K562 (cell line): ENCODE measurements around the gene MT1A. TPM values are rescaled to one million over a fixed set of nuclear protein-coding genes. Genes with fewer than 3 reads are reported as not detected.

Experiments
- ATAC-seq: fragments of 200-7000 bp; cut with Tn5 transposase; 3 replicates; pipeline ENCODE4 v1.9.1; 2020; ENCODE audit warnings: moderate library complexity
- BruUV-seq: library from RNA; stranded (reverse); fragments of 400-500 nt; replicated peaks from 2 replicates; lab custom pipeline; 2021; lab: Mats Ljungman, UMichigan
- CTCF ChIA-PET: fragments of 300-600 bp; formaldehyde crosslinking; extraction: SDS; loops from one replicate; lab custom pipeline; 2021; ENCODE audit warnings: low intra/inter-chr PET ratio; lab: Yijun Ruan, JAX
- POLR2A ChIA-PET: fragments of 300-600, 350-650 bp; sonication (Branson Sonifier 250); formaldehyde crosslinking; extraction: SDS; loops from one replicate; lab custom pipeline; 2021; ENCODE audit warnings: antibody characterized with exemption, inconsistent platforms; lab: Yijun Ruan, JAX
- DNase-seq, 4 experiments: peaks; one replicate each; pipeline versions ENCODE4 v3.0.0 to v3.0.0-alpha.2; 2011 to 2018; ENCODE audit warnings: low spot score in 3 of 4, mixed read lengths in 3 of 4; ENCODE audit errors: extremely low read depth in 1 of 4
- FAIRE-seq: peaks from 2 replicates; lab custom pipeline; 2011; peaks lifted over from hg19 to GRCh38; lab: Jason Lieb, UNC
- H2AFZ ChIP-seq: 2 replicates; pipeline ENCODE4 v1.6.0; 2011; ENCODE audit warnings: low read depth, low read length, control low read depth, inconsistent platforms
- H3K27ac ChIP-seq: fragments of 200-600 bp; 3 replicates; pipeline ENCODE4 v1.8.0; 2011; ENCODE audit warnings: low read depth, mild to moderate bottlenecking, control low read depth, inconsistent platforms, low read length, moderate library complexity, mixed read lengths; ENCODE audit errors: extremely low read depth
- H3K27me3 ChIP-seq, 2 experiments: fragments of 300-600 bp in 1 of 2; 2 replicates in 1 of 2; 3 replicates in 1 of 2; pipeline versions ENCODE4 v1.6.0 to v1.8.0; 2011; ENCODE audit warnings: inconsistent platforms in 2 of 2, low read length in 2 of 2, mild to moderate bottlenecking in 1 of 2, mixed read lengths in 1 of 2, moderate library complexity in 1 of 2; ENCODE audit not compliant: control insufficient read depth in 2 of 2, insufficient read depth in 2 of 2
- H3K36me3 ChIP-seq: fragments of 300-600 bp; 3 replicates; pipeline ENCODE4 v1.8.0; 2011; ENCODE audit warnings: mild to moderate bottlenecking, low read length, inconsistent platforms; ENCODE audit not compliant: control insufficient read depth, insufficient read depth
- H3K4me1 ChIP-seq, 2 experiments: fragments of 200-600 bp in 1 of 2; replicated peaks in 1 of 2; 2 replicates in 1 of 2; 3 replicates in 1 of 2; pipeline versions ENCODE4 v1.5.1 to v1.8.0; 2011; ENCODE audit warnings: inconsistent platforms in 2 of 2, low read length in 2 of 2, mild to moderate bottlenecking in 1 of 2, mixed read lengths in 1 of 2, moderate library complexity in 1 of 2; ENCODE audit not compliant: control insufficient read depth in 2 of 2, insufficient read depth in 2 of 2
- H3K4me2 ChIP-seq: 2 replicates; pipeline ENCODE4 v1.6.1; 2011; ENCODE audit warnings: low read length, control low read depth, inconsistent platforms, mixed read lengths; ENCODE audit not compliant: insufficient read depth
- H3K4me3 ChIP-seq: fragments of 200-600 bp; sonication (generic), shearing (Covaris generic); 2 replicates; pipeline ENCODE4 v1.5.1; 2016; ENCODE audit warnings: control low read depth, inconsistent platforms
- H3K79me2 ChIP-seq: fragments of 200-600 bp; 3 replicates; pipeline ENCODE4 v1.8.0; 2011; ENCODE audit warnings: low read length, inconsistent platforms; ENCODE audit not compliant: control insufficient read depth, insufficient read depth
- H3K9ac ChIP-seq, 2 experiments: 2 replicates each; pipeline versions ENCODE4 v1.6.0 to v1.6.1; 2011; ENCODE audit warnings: low read depth in 2 of 2, low read length in 2 of 2, control low read depth in 1 of 2, inconsistent platforms in 1 of 2, mild to moderate bottlenecking in 1 of 2, mixed read lengths in 1 of 2; ENCODE audit not compliant: insufficient read depth in 1 of 2
- H3K9me1 ChIP-seq: one replicate; pipeline ENCODE4 v1.6.0; 2011; ENCODE audit warnings: inconsistent platforms, mild to moderate bottlenecking, low read length, moderate library complexity; ENCODE audit not compliant: control insufficient read depth, insufficient read depth
- H3K9me3 ChIP-seq: replicated peaks from 2 replicates; pipeline ENCODE4 v1.5.1; 2011; ENCODE audit warnings: low read depth, low read length, inconsistent platforms; ENCODE audit not compliant: control insufficient read depth, insufficient read depth
- H4K20me1 ChIP-seq: replicated peaks from 2 replicates; pipeline ENCODE4 v1.6.1; 2011; ENCODE audit warnings: low read length, inconsistent platforms, mixed read lengths; ENCODE audit not compliant: control insufficient read depth, insufficient read depth
- BACH1 ChIP-seq: fragments of 200-800 bp; sonication (Bioruptor generic); IDR thresholded peaks from 2 replicates; pipeline ENCODE4 v1.6.1; 2016; ENCODE audit warnings: missing genetic modification characterization, missing compliant biosample characterization
- CAMTA2 ChIP-seq: fragments of 250-450 bp; sonication (Bioruptor Pico); conservative IDR thresholded peaks from 2 replicates; pipeline ENCODE4 v1.5.1; 2022
- GTF2E2 ChIP-seq: fragments of 200-800 bp; sonication (Bioruptor generic); IDR thresholded peaks from 2 replicates; pipeline ENCODE4 v1.6.1; 2016; ENCODE audit warnings: missing genetic modification characterization, missing compliant biosample characterization
- GTF2F1 ChIP-seq: IDR thresholded peaks from 2 replicates; pipeline ENCODE4 v1.6.1; 2011; ENCODE audit warnings: low read depth, low read length, improper control_type of control experiment
- PHB ChIP-seq: fragments of 250-450 bp; sonication (Bioruptor Pico); IDR thresholded peaks from 2 replicates; pipeline ENCODE4 v1.5.0; 2021
- SNRNP70 ChIP-seq: fragments of 200-400 bp; formaldehyde crosslinking; optimal IDR thresholded peaks from 2 replicates; pipeline ENCODE3; 2017; ENCODE audit warnings: low read depth, low read length
- XRCC3 ChIP-seq: fragments of 450-650 bp; IDR thresholded peaks from 2 replicates; pipeline ENCODE4 v1.6.1; 2017; ENCODE audit warnings: mild to moderate bottlenecking, moderate library complexity
- ZNF165 ChIP-seq: fragments of 250-450 bp; sonication (Bioruptor Pico); IDR thresholded peaks from 2 replicates; pipeline ENCODE4 v1.4.0; 2020; ENCODE audit warnings: borderline replicate concordance
- ZNF197 ChIP-seq: fragments of 200-800 bp; sonication (Bioruptor generic); IDR thresholded peaks from 2 replicates; pipeline ENCODE4 v1.6.1; 2016; ENCODE audit warnings: low read depth, missing genetic modification characterization, missing compliant biosample characterization
- ZNF398 ChIP-seq: fragments of 250-450 bp; sonication (Bioruptor Pico); IDR thresholded peaks from 2 replicates; pipeline ENCODE4 v1.8.0; 2021; ENCODE audit warnings: moderate library complexity, mild to moderate bottlenecking, inconsistent platforms
- ZNF696 ChIP-seq: fragments of 250-450 bp; sonication (Bioruptor Pico); conservative IDR thresholded peaks from 2 replicates; pipeline ENCODE4 v1.4.0; 2020; ENCODE audit warnings: mild to moderate bottlenecking, moderate library complexity
- WGBS: fragments of 100-300 bp; shearing (Covaris generic); methylation state at CpG from one replicate; pipeline ENCODE4 v1.1.6; 2016; ENCODE audit warnings: low coverage, mixed read lengths; ENCODE audit not compliant: insufficient coverage; ENCODE audit errors: missing lambda C conversion rate; 5-methylcytosine and 5-hydroxymethylcytosine counted together
- in situ Hi-C: fragments of 300-500 bp; cut with MboI; formaldehyde crosslinking; loops from 4 replicates; pipeline ENCODE4 v1.15.0; 2018; ENCODE audit warnings: inconsistent platforms, mixed read lengths
- intact Hi-C: fragments of 100-400 bp; cut with micrococcal nuclease; formaldehyde crosslinking; loops from 2 replicates; pipeline ENCODE4 v1.14.2; 2022
- polyA plus RNA-seq, 8 experiments: library from polyadenylated mRNA; depleted of rRNA in 4 of 8; stranded (reverse) in 5 of 8; unstranded in 3 of 8; fragments of >200 nt; fragmentation: Nextera tagmentation in 2 of 8; fragmentation: Illumina TruSeq in 1 of 8; extraction: Ambion mirVana in 2 of 8; extraction: Trizol in 1 of 8; gene quantifications; 2 replicates each; pipeline versions ENCODE4 v1.2.1 to v1.2.3, GENCODE V29; 2011 to 2014; ENCODE audit warnings: inconsistent platforms in 1 of 8, missing spikeins in 1 of 8
- total RNA-seq, 7 experiments: library from RNA; depleted of rRNA in 6 of 7; stranded (reverse); fragments of >200 nt in 6 of 7; fragmentation: Illumina TruSeq in 2 of 7; extraction: Trizol in 2 of 7; gene quantifications; 2 replicates each; pipeline versions ENCODE4 v1.2.1 to v1.2.3, GENCODE V29; 2011 to 2021; ENCODE audit warnings: low replicate concordance in 1 of 7
- TF ChIP-seq, protein P1 (sequence below), 2 experiments: fragments of 450-650 bp in 1 of 2; IDR thresholded peaks; 2 replicates each; pipeline ENCODE4 v1.6.1; 2011 to 2017; ENCODE audit warnings: low read depth in 2 of 2, antibody characterized with exemption in 1 of 2, borderline replicate concordance in 1 of 2, low read length in 1 of 2, mild to moderate bottlenecking in 1 of 2, mixed read lengths in 1 of 2; ENCODE audit not compliant: control insufficient read depth in 1 of 2
- TF ChIP-seq, protein P2 (sequence below), 2 experiments: IDR thresholded peaks in 1 of 2; conservative IDR thresholded peaks in 1 of 2; 2 replicates each; pipeline ENCODE4 v1.6.1; 2016; ENCODE audit warnings: low read depth in 2 of 2, mild to moderate bottlenecking in 1 of 2, missing compliant biosample characterization in 1 of 2, missing genetic modification characterization in 1 of 2, moderate library complexity in 1 of 2
- TF ChIP-seq, protein P3 (sequence below): fragments of 250-450 bp; sonication (Bioruptor Pico); IDR thresholded peaks from 2 replicates; pipeline ENCODE4 v1.8.0; 2021; ENCODE audit warnings: borderline replicate concordance, mild to moderate bottlenecking, moderate library complexity; ENCODE audit not compliant: poor library complexity, severe bottlenecking

The MT1A gene
- total and polyA plus RNA-seq, 9 of the 15 experiments (the other 6 are each of a cell fraction or from before 2014, with no cell fraction given): 0.23 TPM; not detected in 8

GRCh38 chr16:56635441-56635967 is 3.0 kb upstream of the MT1A start:
- Histone ChIP-seq H3K9me3 (no peaks in the 10 kb centered on the region), H3K27me3 (peaks cover 49 to 79% of the 10 kb centered on the region in 2 experiments), H3K27ac (no peak overlapping the region), H3K36me3 (no peaks in the 10 kb centered on the region), H4K20me1 (0 out of 2 replicates have a peak, but pooled peaks cover 7% of the 10 kb centered on the region), H3K4me2 (no peak overlapping the region), H3K9ac (no peak overlapping the region), H3K9me1 (no peaks in the 10 kb centered on the region), H3K4me1 (peaks cover 0 to 23% of the 10 kb centered on the region in 2 experiments; a peak in 2 of 5 replicates), H2AFZ (no peak overlapping the region), H3K4me3 (no peak overlapping the region), H3K79me2 (no peaks in the 10 kb centered on the region)
- no peak for ATAC-seq
- POLR2A ChIA-PET: no interaction called here
- CTCF ChIA-PET: no interaction called here
- intact Hi-C loops: no loop called here
- no peak for FAIRE-seq
- WGBS: under 1% methylated on average over 35 of the region's 40 CpGs
- DNase-seq: no peak
- no TSS peak for BruUV-seq
- in situ Hi-C loops: no loop called here
- TF ChIP-seq, protein P1, sequence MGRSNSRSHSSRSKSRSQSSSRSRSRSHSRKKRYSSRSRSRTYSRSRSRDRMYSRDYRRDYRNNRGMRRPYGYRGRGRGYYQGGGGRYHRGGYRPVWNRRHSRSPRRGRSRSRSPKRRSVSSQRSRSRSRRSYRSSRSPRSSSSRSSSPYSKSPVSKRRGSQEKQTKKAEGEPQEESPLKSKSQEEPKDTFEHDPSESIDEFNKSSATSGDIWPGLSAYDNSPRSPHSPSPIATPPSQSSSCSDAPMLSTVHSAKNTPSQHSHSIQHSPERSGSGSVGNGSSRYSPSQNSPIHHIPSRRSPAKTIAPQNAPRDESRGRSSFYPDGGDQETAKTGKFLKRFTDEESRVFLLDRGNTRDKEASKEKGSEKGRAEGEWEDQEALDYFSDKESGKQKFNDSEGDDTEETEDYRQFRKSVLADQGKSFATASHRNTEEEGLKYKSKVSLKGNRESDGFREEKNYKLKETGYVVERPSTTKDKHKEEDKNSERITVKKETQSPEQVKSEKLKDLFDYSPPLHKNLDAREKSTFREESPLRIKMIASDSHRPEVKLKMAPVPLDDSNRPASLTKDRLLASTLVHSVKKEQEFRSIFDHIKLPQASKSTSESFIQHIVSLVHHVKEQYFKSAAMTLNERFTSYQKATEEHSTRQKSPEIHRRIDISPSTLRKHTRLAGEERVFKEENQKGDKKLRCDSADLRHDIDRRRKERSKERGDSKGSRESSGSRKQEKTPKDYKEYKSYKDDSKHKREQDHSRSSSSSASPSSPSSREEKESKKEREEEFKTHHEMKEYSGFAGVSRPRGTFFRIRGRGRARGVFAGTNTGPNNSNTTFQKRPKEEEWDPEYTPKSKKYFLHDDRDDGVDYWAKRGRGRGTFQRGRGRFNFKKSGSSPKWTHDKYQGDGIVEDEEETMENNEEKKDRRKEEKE (IDR thresholded peaks at IDR 0.05; ENCODE audit: borderline replicate concordance in 1 of 2, control insufficient read depth in 1 of 2, low read depth in 2 of 2, low read length in 1 of 2): no peak
- TF ChIP-seq CAMTA2 (CRISPR knock-in tag) (no peak), ZNF197 (CRISPR knock-in tag) (no peak), ZNF165 (CRISPR knock-in tag) (no peak), BACH1 (tag) (no peak), SNRNP70 (no peak), GTF2F1 (no peak), PHB (CRISPR knock-in tag) (no peak), ZNF398 (CRISPR knock-in tag) (no peak), GTF2E2 (tag) (no peak), XRCC3 (no peak), ZNF696 (CRISPR knock-in tag) (no peak)
- TF ChIP-seq, protein P2, sequence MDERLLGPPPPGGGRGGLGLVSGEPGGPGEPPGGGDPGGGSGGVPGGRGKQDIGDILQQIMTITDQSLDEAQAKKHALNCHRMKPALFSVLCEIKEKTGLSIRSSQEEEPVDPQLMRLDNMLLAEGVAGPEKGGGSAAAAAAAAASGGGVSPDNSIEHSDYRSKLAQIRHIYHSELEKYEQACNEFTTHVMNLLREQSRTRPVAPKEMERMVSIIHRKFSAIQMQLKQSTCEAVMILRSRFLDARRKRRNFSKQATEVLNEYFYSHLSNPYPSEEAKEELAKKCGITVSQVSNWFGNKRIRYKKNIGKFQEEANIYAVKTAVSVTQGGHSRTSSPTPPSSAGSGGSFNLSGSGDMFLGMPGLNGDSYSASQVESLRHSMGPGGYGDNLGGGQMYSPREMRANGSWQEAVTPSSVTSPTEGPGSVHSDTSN (CRISPR knock-in tag; IDR thresholded peaks at IDR 0.05; ENCODE audit: low read depth): no peak
- TF ChIP-seq, protein P2 (tag; conservative IDR thresholded peaks at IDR 0.05; ENCODE audit: low read depth): no peak
- TF ChIP-seq, protein P3, sequence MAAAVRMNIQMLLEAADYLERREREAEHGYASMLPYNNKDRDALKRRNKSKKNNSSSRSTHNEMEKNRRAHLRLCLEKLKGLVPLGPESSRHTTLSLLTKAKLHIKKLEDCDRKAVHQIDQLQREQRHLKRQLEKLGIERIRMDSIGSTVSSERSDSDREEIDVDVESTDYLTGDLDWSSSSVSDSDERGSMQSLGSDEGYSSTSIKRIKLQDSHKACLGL (CRISPR knock-in tag): no peak
